ENCODE results near the gene BICDL2.

GRCh38 chr16:3045758-3046640 lies 9.3 kb upstream of the BICDL2 start, which contains the start of gene MMP25:
- no peak for TF ChIP-seq POLR2A (IDR thresholded peaks at IDR 0.05; ENCODE audit: low read length)
- no peak for TF ChIP-seq GATA1 (IDR thresholded peaks at IDR 0.05; ENCODE audit: low read depth, low read length)
